Psoas muscle (tissue), 8 donors: ENCODE measurements around the gene SNHG17. TPM values are rescaled to one million over a fixed set of nuclear protein-coding genes. Genes with fewer than 3 reads are reported as not detected.
A peak's percentile ranks its signal among the peaks of the same experiment; 100 is the strongest.

Experiments
- ATAC-seq, 4 donors: fragments of 200-7000 bp; cut with Tn5 transposase; one replicate each; pipeline ENCODE4 v1.9.1; 2020; ENCODE audit warnings: moderate library complexity in 3 of 4, mild to moderate bottlenecking in 2 of 4
- DNase-seq, 2 donors: peaks; one replicate each; pipeline ENCODE4 v3.0.0-alpha.2; 2020
- H3K27ac ChIP-seq: fragments of 200-600 bp; one replicate; pipeline ENCODE4 v1.8.0; 2022
- H3K27me3 ChIP-seq, 3 donors: fragments of 200-600 bp in 1 of 3; one replicate each; pipeline versions ENCODE4 v1.6.1 to v1.8.0; 2013 to 2022; ENCODE audit warnings: low read length in 2 of 3, mild to moderate bottlenecking in 2 of 3, moderate library complexity in 1 of 3; ENCODE audit not compliant: insufficient read depth in 3 of 3
- H3K36me3 ChIP-seq, 2 donors: fragments of 200-600 bp in 1 of 2; one replicate each; pipeline versions ENCODE4 v1.6.1 to v1.8.0; 2013 to 2022; ENCODE audit warnings: low read depth in 1 of 2, mild to moderate bottlenecking in 1 of 2, moderate library complexity in 1 of 2; ENCODE audit not compliant: insufficient read depth in 1 of 2
- H3K4me1 ChIP-seq: fragments of 200-600 bp; one replicate; pipeline ENCODE4 v1.8.0; 2022
- H3K4me3 ChIP-seq: fragments of 200-600 bp; one replicate; pipeline ENCODE4 v1.8.0; 2022; ENCODE audit warnings: mild to moderate bottlenecking
- H3K9me3 ChIP-seq: fragments of 200-600 bp; one replicate; pipeline ENCODE4 v1.8.0; 2022
- CTCF ChIP-seq: fragments of 200-600 bp; IDR thresholded peaks from one replicate; pipeline ENCODE4 v1.8.0; 2022; ENCODE audit warnings: antibody characterized with exemption
- WGBS, 3 donors: extraction: QIAGEN DNeasy Blood & Tissue Kit; methylation state at CpG; one replicate each; pipeline versions ENCODE4 v1.1.6 to v1.1.7; 2013; 5-methylcytosine and 5-hydroxymethylcytosine counted together
- intact Hi-C, 2 donors: fragments of 100-400 bp; cut with DNase I; formaldehyde crosslinking; loops; one replicate each; pipeline versions ENCODE4 v1.11.0 to v1.14.2; 2022
- polyA plus RNA-seq, 3 donors: library from polyadenylated mRNA; stranded (reverse); fragments of 200-250 nt; gene quantifications; one replicate each; pipeline ENCODE4 v1.2.3, GENCODE V29; 2013
- total RNA-seq, 4 donors: library from RNA; stranded (reverse); fragmentation: NEBNext Ultra II Directional in 2 of 4; extraction: Animal tissue kit (Norgen Biotek cat#: 25700) in 2 of 4; gene quantifications; one replicate each; pipeline versions ENCODE4 v1.2.1 to v1.2.4, GENCODE V29; 2021 to 2023
- donor health status: healthy with polysubstance abuse.
- donor health status: DM: no; HTN: no; CAD: no; lungs with moderate emphysema.
- donor health status: Bipolar disorder and iron deficiency.
- donor health status: healthy.
- donor health status: DM: yes; HTN: yes; CAD: no.
- donor health status: DM: no; HTN: no; CAD: no.
- donor health status: DM: no; HTN: no; CAD: no.
- donor health status: DM: yes; HTN: yes; CAD: no.

Gene SNHG17
- total and polyA plus RNA-seq, 7 donors = 4.6 to 26.0 (median 18.7) TPM

- Histone ChIP-seq H3K27ac (no peak overlapping the region), H3K27me3 (no peaks in the 10 kb centered on the region), H3K9me3 (no peaks in the 10 kb centered on the region), H3K4me3 (no peak overlapping the region), H3K36me3 (peaks cover 0 to 11% of the 10 kb centered on the region in 2 donors), H3K4me1 (no peaks in the 10 kb centered on the region)
- no peak for TF ChIP-seq CTCF
- ATAC-seq = no peak
- intact Hi-C loops = no loop called here
- DNase-seq = no peak
- 91 to 92% (median 91%) methylated on average over 13 of the region's 13 CpGs for WGBS, 3 donors
Measured at GRCh38 chr20:38454556-38455473, 19.7 kb upstream of the SNHG17 start.

GRCh38 chr20:38453941-38454340, 18.8 kb upstream of the SNHG17 start:
- ATAC-seq (no peak), DNase-seq (no peak)
- H3K9me3 ChIP-seq = no peaks in the 10 kb centered on the region
- no peak for TF ChIP-seq CTCF
- H3K4me3 ChIP-seq = no peak overlapping the region
- H3K36me3 ChIP-seq = peaks cover 0 to 17% of the 10 kb centered on the region in 2 donors
- no peaks in the 10 kb centered on the region for H3K27me3 ChIP-seq
- H3K4me1 ChIP-seq = no peaks in the 10 kb centered on the region
- intact Hi-C loops = no loop called here
- H3K27ac ChIP-seq = no peak overlapping the region
- WGBS, 3 donors = 93 to 97% (median 94%) methylated on average over 2 of the region's 2 CpGs

GRCh38 chr20:38452880-38453624, 17.9 kb upstream of the SNHG17 start:
- Histone ChIP-seq H3K4me1 (no peaks in the 10 kb centered on the region), H3K9me3 (no peaks in the 10 kb centered on the region), H3K36me3 (peaks cover 0 to 25% of the 10 kb centered on the region in 2 donors), H3K27me3 (no peaks in the 10 kb centered on the region), H3K4me3 (no peak overlapping the region), H3K27ac (peak overlapping the region; percentile 41)
- intact Hi-C loops = no loop called here
- no peak for TF ChIP-seq CTCF
- 84 to 88% (median 86%) methylated on average over 15 to 18 of the region's 19 CpGs for WGBS, 3 donors
- DNase-seq = no peak
- no peak for ATAC-seq

DNA sequence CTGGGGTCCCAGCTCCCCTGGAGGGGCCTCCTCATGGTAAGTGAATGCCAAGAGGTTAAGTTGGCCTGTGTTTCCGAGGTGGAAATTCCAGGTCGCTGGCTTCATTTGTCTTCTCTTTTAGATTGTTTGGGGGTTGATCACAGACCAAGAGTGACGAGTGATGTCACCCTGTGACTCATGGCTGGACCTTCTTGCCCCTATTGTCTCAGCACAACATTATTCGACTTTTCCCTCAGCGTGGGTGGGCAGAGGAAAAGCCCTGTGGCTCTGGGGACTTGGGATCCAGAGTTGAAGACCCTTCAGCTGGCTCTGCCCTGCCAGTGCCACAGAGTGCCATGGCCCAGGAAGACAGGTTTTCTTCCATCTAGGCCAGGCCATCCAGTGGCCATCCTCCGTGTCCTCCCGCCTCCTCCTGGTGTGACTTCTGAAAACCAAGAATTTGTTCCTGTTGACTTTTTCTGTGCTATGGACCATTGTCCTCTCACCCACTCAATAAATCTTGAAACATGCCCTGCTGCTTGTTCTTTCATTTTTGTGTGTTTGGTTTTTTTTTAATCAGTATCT, 15.4 kb upstream of the SNHG17 start:
- Histone ChIP-seq H3K9me3 (no peaks in the 10 kb centered on the region), H3K36me3 (peaks cover 0 to 25% of the 10 kb centered on the region in 2 donors), H3K4me1 (peaks cover 14% of the 10 kb centered on the region), H3K27ac (peak overlapping the region; percentile 3), H3K27me3 (no peaks in the 10 kb centered on the region), H3K4me3 (no peak overlapping the region)
- intact Hi-C loops = no loop called here
- WGBS, 3 donors = 75 to 83% (median 80%) methylated on average over 7 of the region's 7 CpGs
- ATAC-seq = no peak
- no peak for DNase-seq
- no peak for TF ChIP-seq CTCF
